Glutamatergic neuron (in vitro differentiated cells): ENCODE results near the gene ERCC8. TPM values are rescaled to one million over a fixed set of nuclear protein-coding genes. Genes with fewer than 3 reads are reported as not detected.

Experiments used
- DNase-seq: peaks from one replicate; pipeline ENCODE4 v3.0.0; 2022
- H3K27ac Mint-ChIP-seq: one replicate; pipeline ENCODE4 v1.8.0; 2020; ENCODE audit warnings: mild to moderate bottlenecking, mixed read lengths, inconsistent platforms; ENCODE audit not compliant: unreplicated experiment
- H3K27me3 Mint-ChIP-seq: one replicate; pipeline ENCODE4 v1.8.0; 2020; ENCODE audit warnings: mild to moderate bottlenecking, moderate library complexity, mixed read lengths, inconsistent platforms; ENCODE audit not compliant: unreplicated experiment
- H3K36me3 Mint-ChIP-seq: one replicate; pipeline ENCODE4 v1.8.0; 2020; ENCODE audit warnings: mild to moderate bottlenecking, mixed read lengths, inconsistent platforms; ENCODE audit not compliant: unreplicated experiment
- H3K4me1 Mint-ChIP-seq: one replicate; pipeline ENCODE4 v1.8.0; 2020; ENCODE audit warnings: mild to moderate bottlenecking, low read depth, mixed read lengths, inconsistent platforms; ENCODE audit not compliant: unreplicated experiment
- H3K4me3 Mint-ChIP-seq: one replicate; pipeline ENCODE4 v1.8.0; 2020; ENCODE audit warnings: mild to moderate bottlenecking, mixed read lengths, inconsistent platforms; ENCODE audit not compliant: unreplicated experiment
- H3K9me3 Mint-ChIP-seq: one replicate; pipeline ENCODE4 v1.8.0; 2020; ENCODE audit warnings: mild to moderate bottlenecking, moderate library complexity, mixed read lengths, inconsistent platforms; ENCODE audit not compliant: unreplicated experiment
- total RNA-seq: library from RNA; stranded (reverse); fragmentation: NEBNext Ultra II Directional; extraction: Animal tissue kit (Norgen Biotek cat#: 25700); gene quantifications from one replicate; pipeline ENCODE4 v1.2.1, GENCODE V29; 2021; ENCODE audit not compliant: unreplicated experiment
- TF ChIP-seq, protein P1 (sequence below): fragments of 200-600 bp; sonication (generic); IDR thresholded peaks from one replicate; pipeline ENCODE4 v1.5.0; 2021; ENCODE audit not compliant: partially characterized antibody, unreplicated experiment

ERCC8 gene
- total RNA-seq, 1 donor from 2014 or later = 17.6 TPM

DNA sequence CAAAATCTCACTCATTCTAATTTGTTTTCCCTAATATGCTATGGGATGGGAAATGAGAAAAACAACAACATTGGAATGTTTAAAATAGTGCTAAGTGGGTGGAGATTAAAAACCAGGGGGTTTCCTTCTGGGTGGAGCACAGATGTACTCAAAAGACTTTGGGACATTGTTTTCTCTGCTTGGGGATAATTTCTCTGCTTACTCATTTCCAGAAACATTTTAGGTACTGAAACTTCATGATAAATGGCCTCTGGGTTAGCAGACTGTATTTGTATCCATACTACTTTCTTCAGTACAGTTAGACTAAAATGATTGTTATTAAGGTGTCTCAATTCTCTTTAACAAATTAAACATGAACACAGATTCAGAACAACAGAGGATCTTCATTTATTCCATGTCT lies 118.2 kb downstream of the ERCC8 start:
- H3K4me1 Mint-ChIP-seq = no peaks in the 10 kb centered on the region
- H3K27ac Mint-ChIP-seq = no peak overlapping the region
- no peaks in the 10 kb centered on the region for H3K36me3 Mint-ChIP-seq
- TF ChIP-seq, protein P1, sequence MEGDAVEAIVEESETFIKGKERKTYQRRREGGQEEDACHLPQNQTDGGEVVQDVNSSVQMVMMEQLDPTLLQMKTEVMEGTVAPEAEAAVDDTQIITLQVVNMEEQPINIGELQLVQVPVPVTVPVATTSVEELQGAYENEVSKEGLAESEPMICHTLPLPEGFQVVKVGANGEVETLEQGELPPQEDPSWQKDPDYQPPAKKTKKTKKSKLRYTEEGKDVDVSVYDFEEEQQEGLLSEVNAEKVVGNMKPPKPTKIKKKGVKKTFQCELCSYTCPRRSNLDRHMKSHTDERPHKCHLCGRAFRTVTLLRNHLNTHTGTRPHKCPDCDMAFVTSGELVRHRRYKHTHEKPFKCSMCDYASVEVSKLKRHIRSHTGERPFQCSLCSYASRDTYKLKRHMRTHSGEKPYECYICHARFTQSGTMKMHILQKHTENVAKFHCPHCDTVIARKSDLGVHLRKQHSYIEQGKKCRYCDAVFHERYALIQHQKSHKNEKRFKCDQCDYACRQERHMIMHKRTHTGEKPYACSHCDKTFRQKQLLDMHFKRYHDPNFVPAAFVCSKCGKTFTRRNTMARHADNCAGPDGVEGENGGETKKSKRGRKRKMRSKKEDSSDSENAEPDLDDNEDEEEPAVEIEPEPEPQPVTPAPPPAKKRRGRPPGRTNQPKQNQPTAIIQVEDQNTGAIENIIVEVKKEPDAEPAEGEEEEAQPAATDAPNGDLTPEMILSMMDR = no peak
- no peak overlapping the region for H3K4me3 Mint-ChIP-seq
- no peak for DNase-seq
- H3K9me3 Mint-ChIP-seq = no peaks in the 10 kb centered on the region
- H3K27me3 Mint-ChIP-seq = no peaks in the 10 kb centered on the region

Other genes with a start within 250 kb of the ERCC8 start
- gene DEPDC1B, start 244.9 kb downstream of the ERCC8 start, total RNA-seq = 8.2 TPM
- gene ELOVL7, start 100.8 kb downstream of the ERCC8 start, total RNA-seq = 0.59 TPM
- gene NDUFAF2, start 135 bp upstream of the ERCC8 start, total RNA-seq = 14.2 TPM
- gene SMIM15, start 217.4 kb upstream of the ERCC8 start, total RNA-seq = 39.7 TPM